Activated T-helper 9 cell treated with anti-CD3 and anti-CD28 coated beads, Interleukin-2, amount 50 U/mL, for 16 hours (primary cell): Measurements from ENCODE around the gene PLEKHJ1.

Experiments
- DNase-seq: peaks from one replicate; pipeline ENCODE4 v3.0.0-alpha.2; 2020; ENCODE audit warnings: low read depth

Gene PLEKHJ1

DNA sequence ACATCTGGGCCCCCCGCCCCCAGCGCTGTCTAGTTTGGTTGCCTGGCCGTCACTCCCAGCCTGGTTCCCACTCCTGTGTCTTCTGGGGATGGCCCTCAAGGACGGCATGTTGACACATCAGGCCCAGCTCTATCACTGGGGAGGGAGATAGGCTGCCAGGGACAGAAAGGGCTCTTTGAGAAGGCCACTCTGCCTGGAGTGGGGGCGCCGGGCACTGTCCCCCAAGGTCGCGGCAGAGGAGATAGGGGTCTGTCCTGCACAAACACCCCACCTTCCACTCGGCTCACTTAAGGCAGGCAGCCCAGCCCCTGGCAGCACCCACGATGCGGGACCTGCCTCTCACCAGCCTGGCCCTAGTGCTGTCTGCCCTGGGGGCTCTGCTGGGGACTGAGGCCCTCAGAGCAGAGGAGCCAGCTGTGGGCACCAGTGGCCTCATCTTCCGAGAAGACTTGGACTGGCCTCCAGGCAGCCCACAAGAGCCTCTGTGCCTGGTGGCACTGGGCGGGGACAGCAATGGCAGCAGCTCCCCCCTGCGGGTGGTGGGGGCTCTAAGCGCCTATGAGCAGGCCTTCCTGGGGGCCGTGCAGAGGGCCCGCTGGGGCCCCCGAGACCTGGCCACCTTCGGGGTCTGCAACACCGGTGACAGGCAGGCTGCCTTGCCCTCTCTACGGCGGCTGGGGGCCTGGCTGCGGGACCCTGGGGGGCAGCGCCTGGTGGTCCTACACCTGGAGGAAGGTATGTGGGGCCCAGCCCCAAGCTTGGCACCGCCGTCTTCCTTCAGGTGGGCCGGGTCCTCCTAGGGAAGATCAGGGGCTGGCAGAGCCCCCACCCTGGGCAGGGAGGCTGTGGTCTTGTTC, 13.1 kb upstream of the PLEKHJ1 start, which contains the start of gene AMH:
TSS of gene AMH (plus strand) at position 314 of the 857 bp plus-strand sequence. CDS start at position 324, 10 bp downstream.
- DNase-seq, result no peak

DNA sequence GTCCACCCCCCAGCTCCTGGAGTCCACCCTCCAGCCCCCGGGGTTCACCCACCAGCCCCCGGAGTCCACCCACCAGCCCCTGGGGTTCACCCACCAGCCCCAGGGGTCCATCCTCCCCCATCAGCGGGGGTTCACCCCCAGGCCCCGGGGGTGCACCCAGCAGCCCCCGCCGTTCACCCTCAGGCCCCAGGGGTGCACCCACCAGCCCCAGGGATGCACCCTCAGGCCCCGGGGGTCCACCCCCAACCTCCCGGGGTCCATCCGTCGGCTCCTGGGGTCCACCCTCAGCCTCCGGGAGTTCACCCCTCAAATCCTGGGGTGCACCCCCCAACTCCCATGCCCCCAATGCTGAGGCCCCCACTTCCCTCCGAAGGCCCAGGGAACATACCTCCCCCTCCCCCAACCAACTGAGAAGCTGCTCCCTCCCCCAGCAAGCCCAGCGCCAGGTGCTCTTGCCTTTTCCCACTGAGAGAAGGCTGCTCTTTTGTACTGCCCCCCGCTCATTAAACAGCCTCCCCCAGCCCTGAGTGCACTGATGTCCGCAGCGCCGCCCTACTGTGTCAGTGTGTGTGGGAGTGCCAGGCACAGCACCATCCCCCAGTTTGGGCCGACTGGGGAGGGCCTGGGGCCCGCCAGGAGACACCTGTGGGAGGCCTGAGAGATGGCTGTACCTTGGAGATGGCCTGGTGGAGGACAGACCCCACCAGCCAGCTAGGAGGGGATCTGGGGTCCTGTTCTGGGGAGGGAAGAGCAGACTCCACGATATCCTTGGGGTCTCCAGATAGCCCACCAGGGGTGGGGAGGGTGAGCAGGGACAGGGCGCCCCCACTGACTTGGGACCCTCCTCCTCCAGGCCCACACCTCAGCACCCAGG, 12.2 kb upstream of the PLEKHJ1 start:
- DNase-seq, result no peak

DNA sequence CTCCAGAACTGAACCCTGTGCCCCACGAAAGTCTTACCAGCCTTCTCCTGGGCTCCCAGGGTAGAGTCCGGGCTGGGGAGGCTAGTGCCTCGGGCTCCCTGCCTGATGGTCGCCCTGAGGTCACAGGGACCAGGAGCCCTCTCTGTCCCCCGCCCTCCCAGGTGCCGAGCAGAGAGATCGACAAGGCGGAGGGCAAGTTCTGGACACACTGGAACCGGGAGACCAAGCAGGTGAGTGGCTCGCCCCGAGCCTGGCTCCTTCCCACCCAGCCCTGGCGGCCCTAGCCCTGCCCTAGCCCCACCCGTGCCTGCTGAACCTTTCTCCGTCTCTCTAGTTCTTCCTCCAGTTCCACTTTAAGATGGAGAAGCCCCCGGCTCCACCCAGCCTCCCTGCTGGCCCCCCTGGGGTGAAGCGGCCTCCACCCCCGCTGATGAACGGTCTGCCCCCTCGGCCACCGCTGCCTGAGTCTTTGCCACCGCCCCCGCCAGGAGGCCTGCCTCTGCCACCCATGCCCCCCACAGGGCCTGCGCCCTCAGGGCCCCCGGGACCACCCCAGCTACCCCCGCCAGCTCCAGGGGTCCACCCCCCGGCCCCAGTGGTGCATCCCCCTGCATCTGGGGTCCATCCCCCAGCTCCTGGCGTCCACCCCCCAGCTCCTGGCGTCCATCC, 11.4 kb upstream of the PLEKHJ1 start:
- DNase-seq, result no peak

DNA sequence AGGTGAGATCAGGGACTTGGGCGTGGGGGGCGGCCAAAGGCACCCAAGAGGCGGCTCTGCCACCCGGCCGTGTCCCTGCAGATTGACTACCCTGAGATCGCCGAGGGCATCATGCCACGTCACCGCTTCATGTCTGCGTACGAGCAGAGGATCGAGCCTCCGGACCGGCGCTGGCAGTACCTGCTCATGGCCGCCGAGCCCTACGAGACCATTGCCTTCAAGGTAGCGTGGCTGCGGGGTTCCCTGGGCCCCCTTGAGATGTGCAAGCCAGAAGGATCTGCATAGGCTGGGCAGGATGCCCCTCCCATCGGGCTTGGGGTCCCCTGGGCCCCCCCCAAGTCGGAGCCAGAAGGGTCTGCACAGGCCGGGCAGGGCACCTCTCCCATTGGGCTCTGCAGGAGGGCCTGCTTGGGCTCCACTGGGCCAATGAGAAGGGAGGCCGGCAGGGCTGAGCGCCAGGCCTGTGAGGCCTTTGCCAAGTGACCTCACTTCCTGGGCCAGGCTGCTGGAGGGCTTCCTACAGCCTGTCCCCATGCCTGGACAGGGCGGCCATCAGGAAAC, 10.8 kb upstream of the PLEKHJ1 start:
- DNase-seq, result no peak

DNA sequence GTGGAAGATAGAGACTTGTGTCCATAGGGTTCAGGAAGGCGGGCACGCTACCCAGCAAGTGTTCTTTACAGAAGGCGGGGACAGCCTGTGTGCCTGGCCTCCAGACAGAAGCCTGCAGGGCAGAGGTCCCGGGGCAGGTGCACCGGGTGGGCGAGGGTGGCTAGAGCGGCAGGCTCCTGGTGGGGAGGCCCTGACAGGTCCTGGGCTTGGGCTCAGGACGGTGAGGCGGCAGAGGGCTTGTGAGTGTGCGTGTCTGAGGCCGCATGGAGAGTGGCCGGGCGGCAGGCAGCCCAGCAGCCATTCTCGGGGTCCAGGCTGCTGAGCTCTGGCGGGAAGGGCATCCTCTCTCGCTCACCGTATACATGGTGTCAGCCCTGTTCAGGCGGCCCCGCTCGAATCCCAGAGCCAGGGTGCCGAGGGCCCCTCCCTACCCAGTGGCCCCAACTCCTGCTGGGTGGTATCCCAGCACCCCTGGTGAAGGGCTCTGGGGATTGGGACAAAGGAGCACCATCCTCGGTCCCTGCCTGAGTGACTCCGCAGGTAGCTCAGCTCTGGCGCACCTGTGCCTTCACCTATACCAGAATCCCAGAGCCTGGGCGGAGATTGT, 10.0 kb upstream of the PLEKHJ1 start:
- no peak for DNase-seq

DNA sequence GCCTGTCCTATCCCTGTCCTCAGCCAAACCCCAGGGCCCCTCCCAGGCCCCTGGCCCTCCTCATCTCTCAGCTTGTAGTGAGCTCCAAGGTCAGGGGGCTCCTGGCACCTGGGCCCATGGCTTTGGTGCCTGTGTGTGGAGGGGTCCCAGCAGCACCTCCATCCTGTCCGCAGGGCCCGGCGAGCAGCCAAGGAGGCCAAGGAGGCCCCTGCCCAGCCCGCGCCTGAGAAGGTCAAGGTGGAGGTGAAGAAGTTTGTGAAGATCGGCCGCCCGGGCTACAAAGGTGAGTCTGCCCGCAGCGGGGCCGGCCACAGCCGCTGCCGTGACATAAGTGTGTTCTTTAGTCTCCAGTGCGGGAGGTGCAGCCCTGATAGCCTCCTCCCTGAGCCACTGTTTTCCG, 9.1 kb upstream of the PLEKHJ1 start:
- DNase-seq, result no peak

DNA sequence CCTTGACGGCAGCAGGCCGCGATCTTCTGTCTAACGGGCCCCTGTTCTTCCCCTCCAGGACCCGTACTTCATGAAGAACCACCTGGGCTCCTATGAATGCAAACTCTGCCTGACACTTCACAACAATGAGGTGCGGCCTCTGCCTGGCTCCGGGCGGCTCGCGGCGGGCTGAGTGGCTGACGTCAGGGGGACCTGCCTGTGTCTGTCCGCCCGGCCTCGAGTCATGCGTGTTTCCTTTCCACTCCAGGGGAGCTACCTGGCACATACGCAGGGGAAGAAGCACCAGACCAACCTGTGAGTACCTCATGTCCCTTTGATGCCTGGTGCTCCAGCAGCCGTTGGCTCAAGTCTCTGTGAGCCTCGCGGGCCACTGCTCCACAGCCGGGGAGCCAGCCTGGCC, 8.4 kb upstream of the PLEKHJ1 start:
- DNase-seq, result no peak

DNA sequence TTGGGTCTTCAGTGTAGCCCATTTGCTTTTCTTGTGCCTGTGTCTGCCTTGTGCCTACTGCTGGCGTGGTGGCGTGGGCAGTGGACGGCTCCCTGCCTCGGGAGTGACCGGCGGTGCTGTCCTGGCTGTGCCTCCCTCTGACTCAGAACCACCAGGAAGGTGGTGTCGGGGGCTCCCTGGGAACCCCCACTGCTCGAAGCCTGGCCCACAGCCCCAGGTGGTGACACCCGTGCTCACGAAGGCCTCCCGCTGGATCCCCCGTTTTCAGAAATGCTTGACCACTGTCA, 7.9 kb upstream of the PLEKHJ1 start:
- DNase-seq, result no peak

DNA sequence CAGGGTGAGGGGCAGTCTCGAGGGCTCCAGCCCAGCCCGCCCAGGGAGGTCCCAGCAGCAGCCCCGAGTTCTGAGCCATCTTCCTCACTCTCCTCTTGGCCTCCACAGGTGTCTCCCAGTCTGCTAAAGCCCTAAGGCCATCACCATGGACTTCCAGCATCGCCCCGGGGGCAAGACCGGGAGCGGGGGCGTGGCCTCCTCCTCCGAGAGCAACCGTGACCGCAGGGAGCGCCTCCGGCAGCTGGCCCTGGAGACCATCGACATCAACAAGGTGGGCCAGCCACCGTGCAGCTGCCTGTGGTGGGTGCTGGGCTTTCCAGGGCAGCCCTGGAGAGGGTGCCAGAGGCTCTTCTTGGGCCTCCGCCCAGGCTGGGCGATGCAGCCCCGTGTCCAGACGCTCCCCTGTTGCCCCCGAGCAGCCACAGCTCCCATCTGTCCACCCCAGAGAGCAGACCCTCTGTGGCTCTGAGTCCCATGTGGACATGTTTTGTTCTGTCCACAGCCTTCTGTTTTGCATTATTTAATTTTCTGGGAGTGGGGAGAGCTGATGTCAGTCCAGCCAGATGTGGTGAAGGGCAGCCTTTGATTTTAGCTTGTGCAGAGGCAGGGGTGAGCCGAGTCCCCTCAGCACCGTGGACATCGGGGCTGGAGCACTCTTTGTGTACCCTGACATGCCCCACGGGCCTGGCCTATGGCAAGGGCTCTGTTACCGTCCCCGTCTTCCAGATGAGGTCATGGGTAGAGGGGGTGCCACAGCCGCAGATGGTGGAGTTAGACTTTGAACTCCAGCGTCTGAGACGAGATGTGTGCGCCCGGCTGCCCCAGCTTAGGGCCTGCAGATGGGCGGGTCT, 7.4 kb upstream of the PLEKHJ1 start:
- no peak for DNase-seq

DNA sequence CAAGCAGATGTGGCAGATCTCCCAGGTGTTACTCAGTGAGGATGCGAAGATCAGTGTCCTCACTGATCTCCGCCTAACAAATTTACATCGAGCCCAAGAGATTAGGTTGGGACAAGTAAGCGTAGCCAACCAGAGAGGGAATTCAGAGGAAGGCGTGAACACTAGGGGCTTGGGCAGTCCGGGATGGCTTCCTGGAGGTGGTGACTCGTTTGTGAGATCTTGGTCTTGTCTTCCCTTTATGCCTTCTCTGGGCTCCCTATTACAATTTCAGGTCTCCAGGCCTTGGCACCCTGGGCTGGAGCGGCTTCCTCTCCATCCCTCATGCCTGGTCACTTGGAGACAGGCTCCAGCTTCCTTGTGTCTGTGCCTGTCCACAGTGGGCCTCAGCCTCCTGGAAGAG, 6.7 kb upstream of the PLEKHJ1 start:
- no peak for DNase-seq

DNA sequence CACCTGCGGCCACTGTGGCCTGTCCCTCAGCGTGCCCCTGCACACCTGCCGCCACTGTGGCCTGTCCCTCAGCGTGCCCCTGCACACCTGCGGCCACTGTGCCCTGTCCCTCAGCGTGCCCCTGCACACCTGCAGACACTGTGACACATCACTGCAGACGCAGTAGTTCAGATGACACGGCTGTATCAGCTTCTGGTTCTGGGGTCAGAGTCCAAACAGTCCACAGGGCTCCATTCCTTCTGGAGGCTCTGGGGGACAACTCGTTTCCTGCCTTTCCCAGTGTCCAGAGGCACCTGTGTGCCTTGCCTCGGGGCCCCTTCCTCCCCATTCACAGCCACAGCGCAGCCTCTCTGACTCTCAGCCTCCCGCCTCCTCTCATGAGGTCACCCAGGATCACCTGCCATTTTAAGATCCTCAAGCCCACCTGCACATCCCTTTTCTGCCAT, 6.0 kb upstream of the PLEKHJ1 start:
- DNase-seq, result no peak

DNA sequence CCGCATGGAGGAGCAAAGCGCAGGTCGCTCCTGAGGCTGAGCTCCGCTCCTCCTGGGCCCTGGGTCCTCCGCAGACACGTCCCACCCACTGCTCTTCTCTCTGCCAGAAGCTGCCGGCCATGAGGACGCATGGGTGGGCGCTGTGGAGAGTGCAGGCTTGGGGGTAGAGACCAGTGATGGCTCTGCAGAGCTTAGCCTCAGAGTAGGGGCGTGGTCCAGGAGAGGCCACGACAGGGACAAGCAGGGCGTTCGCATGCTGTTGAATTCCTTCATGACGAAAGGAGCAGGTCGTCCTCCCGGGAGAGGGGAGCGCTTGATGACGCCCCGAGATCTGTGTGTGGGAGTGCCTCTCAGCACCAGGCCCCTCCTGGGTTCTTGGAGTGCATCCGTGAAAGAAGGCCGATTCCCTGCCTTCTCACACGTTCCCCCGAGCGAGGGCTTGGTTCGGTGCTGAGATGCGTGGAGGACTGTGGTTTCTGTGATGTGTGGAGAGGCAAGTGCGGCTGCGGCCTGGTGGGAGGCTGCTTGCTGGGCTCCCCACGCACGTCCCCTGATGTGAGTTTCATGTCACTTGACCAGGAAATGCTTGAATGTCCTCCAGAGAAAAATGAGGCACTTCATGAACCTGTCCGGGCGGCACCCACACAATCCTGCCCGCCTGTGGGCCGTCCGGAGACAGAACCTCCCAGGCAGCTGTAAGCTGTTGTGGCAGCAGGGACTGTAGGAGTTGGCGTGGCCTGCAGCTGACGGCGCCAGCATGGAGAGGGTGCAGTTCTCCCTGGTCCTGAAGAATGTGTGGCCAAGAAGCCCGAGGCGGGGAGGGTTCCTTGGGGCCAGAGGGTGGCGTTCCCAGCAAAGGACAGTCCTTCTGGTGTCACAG, 5.0 kb upstream of the PLEKHJ1 start:
- no peak for DNase-seq

DNA sequence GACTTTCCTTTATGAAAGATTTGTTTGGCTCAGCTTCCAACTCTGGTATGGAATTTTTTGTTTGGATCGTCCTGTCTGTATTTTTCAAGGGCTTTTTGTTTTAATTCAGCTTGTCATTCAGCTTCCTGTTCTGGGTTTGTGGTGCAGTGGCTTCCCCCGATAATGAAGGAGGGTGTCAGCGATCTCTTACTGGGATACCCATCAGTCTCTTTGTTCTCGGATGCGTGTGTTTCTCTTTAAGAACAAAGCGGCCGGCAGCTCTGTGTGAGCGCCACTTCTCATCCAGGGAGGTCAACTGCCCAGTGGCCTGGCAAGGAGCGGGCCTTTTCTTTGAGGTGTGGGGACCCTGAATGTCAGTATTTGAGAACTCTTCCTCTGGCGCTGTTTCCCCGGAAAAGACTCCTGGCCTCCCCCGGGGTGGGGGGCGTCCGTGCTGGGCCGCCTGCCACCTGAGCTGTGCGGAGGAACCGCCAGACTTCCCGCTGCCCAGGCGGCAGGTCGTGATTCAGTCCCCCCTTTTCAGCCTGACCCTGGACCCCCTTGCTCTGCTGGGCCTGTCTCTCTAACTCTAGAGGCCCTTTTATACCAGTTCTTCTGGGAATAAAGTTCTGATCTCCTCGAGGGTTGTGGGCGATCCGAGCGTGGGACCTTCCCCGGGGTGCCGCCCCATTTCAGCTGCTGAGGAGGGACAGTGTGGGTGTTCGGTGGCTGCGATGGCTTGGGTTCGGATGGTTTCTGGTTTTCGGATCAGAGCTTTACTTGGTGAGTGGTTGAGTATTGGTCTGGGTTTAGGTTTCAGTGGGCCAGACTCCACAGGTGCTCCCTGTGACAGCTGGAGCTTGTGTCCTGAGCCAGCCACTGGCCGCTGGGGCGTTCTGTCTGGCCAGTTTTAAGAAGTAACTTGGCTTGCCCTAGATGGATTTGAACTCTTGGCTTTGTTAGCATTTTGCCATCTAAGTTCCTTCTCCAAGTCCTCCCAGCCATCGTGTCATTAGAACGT, 3.9 kb upstream of the PLEKHJ1 start:
- DNase-seq, result no peak

DNA sequence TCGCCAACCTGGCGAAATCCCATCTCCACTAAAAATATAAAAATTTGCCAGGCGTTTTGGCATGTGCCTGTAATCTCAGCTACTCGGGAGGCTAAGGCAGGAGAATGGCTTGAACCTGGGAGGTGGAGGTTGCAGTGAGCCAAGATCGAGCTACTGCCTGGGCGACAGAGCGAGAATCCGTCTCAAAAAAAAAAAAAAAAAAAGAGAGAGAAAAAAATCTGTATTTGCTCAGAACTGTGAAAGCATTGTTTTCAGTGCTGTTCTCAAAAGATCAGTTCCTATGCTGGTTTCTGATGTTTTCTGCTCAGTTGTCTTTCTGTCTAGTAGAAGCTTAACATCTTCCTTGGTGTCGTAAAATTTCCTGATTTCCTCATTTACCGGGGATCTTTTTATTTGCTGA, 3.0 kb upstream of the PLEKHJ1 start:
- no peak for DNase-seq

DNA sequence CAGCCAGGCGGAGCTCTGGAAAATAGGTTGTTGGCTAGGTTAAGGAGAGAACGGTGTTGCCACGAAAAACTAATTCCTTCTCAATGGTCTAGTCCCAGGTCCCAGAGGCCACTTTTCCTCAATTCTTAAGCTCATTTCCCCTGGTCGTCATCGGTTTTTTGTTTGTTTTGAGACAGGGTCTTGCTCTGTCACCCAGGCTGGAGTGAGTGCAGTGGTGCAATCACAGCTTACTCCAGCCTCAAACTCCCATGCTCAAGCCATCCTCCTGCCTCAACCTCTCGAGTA, 1.7 kb upstream of the PLEKHJ1 start:
- no peak for DNase-seq

DNA sequence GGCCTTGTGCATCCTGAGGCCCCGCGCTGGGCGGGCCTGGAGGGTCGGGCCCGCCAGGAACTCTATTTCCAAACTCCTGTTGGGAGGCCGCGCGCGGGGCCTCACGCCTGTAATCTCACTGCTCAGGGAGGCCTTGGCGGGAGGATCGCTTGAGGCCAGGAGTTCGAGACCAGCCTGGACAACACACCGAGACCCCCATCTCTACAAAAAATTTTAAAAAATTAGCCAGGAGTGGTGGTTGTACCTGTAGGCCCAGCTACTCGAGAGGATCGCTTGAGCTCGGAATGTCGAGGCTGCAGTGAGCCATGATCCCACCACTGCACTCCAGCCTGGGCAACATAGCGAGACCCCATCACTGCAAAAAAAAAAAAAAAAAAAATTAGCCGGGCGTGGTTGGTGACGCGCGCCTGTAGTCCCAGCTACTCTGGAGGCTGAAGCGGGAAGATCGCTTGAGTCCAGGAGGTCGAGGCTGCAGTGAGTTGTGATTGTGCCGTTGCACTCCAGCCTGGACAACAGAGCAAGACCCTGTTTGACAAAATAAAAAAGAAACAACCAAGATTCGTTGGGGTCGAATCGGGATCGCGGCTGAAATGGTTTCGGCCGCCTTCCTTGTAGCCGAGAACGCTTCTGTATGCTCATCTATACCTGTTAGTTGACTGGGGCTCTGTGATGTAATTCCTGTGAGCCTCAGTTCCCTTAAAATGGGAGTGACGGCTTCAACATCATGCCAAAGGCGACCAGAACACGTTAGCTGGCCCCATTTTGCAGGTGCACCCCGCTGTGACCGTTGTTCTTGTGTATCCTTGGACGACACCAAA, 1.1 kb upstream of the PLEKHJ1 start:
- no peak for DNase-seq

DNA sequence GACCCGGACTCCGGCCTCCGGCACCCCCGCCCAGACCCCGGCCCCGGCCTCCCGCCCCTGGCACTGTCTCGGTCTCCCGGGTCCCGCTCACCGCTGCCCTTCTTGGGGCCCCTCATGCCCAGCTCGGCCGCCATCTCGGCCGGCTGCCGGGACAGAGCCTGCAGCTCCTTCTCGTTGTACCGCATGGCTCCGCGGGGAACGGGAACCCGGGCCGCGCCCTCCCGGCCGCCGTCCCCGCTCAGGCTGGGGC, 140 bp downstream of the PLEKHJ1 start:
- no peak for DNase-seq

DNA sequence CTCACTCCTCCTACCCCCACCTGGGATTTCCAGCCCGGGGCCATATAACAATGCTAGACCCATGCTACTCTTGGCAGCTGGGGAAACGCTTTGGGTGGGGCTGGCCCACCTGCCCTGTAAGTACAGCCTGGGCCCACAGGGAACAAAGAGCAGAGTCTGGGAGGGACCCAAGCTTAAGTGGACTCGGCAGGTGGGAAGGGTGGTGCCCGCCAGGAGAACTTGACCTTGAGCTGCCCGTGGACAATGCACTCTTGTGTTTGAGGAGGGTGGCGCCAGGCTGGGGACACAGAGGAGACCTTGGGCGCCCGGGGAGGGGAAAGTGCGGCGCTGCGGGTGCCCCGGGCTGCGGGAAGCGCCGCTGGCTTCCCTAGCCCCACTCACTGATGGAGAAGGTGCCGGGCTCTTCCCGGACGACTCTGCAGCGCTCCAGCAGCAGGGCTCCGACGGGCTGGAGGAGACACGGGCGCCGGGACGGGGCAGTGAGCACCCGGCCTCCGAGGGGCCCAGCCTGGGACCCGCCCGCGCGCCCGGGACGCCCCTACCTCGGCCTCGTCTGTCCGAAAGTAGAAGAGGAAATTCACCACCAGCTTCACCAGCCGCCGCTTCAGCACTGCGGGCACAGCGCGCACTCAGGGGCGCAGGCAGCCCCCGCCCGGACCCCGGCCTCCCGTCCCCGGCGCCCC, 607 bp downstream of the PLEKHJ1 start:
- no peak for DNase-seq
